NCI-H2081 (cell line): Measurements from ENCODE around the gene CZIB.

Experiments used
- DNase-seq, 2 experiments: peaks; one replicate each; lab custom pipeline; 2025; lab: John Stamatoyannopoulos, UW

Gene CZIB

DNA sequence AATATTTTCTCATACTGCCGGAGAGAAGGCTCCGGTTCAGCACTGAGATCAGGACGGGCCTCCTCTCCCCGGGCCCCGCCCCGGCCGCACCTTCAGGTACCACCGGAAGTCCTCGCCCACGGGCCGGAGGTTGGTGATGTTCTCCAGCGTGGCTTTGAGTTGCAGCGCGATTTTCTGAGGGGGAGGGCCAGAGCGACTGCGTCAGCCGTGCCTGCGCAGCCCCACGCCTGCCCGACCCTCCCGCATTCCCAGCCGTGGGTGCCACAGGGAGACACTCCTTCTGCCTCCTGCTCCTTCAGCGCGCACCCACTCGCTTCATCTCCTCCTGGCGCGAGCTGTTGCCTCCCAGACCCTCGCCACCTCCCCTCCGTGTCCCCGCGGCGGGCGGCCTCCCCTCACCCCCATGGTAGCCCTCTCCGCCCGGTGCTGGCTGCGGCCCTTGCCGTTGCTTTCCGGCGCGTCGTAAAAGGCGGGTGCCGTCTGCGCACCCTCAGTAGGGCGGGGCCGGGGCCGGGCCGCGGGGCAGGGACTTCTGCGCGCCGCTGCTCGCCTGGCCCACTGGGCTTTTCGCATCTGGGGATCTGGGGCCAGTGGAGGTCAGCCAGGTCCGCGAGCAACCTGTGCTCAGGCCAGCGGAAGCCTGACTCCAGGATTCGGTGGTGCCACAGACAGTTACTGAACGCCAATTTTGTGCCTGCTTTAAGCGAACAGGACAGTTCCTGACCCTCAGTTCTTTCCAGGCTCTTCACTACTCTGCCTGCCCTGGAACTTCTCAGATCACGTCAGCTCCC, at the start of gene CZIB:
CZIB (minus strand) TSS at position 464 of the 791 bp plus-strand sequence; CDS start at position 405, 59 bp downstream.
- peak; percentile 95 to 97 for DNase-seq

DNA sequence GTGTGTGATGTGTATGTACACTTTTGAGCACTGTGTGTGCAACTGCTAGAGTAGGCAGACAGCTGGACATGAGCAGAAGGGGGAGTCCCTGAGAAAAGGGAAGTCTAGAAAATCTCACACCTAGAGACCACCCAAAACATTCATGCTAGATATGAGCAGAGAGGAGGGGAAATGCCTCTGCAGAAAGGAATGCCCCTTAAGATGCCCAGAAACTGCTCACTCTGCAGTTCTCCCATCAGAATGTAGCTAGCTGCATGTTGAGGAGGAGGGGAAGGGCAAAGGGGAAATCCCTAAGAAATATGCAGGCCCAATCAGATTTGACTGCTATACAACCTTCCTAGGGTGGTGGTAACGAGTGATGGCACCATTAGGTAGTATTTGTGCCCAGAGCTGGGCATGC, 49.7 kb upstream of the CZIB start:
- no peak for DNase-seq

DNA sequence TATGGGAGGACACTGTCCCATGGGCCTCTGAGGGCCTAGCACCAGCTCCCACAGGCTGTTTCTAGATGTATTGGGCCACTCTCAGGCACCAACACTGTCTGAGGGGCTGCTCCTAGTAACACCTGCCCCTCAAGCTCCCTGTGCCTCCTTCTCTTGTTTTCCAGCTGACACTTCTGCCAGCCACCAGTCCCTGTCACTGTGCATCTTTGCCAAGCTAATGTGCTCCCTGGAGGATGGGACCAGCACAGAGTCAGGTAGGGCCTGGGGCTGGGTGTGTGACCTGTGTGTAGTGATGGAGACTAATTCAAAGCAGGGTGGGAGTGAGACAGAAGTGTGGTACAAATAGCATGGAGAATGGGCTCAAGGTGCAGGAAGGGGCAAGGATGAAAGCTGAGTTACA, 47.3 kb upstream of the CZIB start:
- DNase-seq, result no peak

DNA sequence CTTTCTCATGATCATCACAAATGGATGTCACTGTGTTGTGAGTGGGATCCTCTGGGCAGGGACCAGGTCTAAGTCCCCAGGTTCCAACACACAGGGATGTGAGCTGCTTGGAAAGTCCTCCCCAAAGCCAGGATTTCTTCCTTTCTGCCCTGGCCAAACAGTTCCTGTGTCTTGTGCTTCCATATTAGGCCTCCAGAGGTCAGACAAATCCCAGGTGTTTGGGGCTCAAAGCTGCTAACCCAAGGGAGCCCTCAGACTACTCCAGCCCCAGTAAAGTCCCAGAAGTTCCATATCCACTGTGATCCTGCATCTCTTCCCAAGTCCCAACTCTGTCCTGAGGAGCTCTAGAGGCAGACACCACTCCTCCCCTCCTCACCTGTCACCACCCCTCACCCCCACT, 45.6 kb upstream of the CZIB start:
- DNase-seq, result no peak

DNA sequence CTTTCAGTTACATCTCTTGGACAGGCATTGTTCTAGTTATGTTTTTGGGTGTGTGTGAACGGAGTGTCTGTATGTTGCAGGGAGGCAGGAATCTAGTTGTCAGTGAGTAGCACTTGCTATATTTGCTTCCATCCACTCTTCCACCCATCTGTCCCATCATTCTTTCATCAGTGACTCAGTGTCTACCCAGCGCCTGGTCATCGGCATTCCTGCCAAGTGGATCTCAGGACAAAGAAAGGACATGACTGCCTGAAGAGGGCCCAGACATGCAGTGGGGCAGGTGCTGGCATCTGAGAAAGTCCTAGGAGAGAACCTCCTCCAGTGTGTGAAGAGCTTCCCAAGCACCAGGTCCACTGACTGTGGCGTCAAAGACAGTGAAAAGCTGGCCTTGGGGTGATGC, 45.1 kb upstream of the CZIB start:
- DNase-seq, result no peak

DNA sequence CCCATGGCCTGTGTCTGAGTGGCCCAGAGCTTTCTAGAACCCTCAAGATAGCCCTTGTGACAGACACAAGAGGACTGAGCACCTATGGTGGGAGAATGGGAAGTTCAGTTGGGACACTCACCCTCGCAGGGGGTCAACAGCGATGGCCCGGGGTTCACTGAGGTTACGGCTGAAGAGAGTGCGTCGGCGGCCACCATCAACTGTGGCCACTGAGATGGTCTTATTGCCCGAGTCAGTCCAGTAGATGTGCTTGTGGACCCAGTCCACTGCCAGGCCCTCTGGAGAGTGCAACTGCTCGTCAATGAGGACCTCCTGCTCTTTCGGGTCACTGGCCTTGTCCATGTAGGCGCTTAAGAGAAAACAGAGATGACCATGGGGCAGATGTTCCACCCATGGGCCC, 43.6 kb upstream of the CZIB start:
- no peak for DNase-seq

DNA sequence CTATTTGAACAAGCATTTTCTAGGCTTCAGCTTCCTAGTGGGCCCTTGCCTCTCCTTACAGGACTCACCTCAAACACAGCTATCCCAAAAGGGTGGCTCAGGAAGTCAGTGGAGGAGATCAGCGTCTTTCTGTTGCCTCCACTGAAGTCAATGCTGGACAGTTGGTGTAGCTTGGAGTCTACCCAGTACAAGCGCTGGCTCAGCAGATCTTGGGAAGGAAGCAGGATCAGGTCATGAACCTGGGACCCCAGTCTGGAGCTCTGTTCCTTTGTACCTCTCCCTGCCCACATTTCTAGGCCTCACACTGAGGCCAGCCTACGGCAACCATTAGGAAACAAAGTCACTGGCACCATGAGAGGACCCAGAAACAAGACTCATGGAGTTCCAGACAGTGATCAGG, 41.6 kb upstream of the CZIB start:
- no peak for DNase-seq

DNA sequence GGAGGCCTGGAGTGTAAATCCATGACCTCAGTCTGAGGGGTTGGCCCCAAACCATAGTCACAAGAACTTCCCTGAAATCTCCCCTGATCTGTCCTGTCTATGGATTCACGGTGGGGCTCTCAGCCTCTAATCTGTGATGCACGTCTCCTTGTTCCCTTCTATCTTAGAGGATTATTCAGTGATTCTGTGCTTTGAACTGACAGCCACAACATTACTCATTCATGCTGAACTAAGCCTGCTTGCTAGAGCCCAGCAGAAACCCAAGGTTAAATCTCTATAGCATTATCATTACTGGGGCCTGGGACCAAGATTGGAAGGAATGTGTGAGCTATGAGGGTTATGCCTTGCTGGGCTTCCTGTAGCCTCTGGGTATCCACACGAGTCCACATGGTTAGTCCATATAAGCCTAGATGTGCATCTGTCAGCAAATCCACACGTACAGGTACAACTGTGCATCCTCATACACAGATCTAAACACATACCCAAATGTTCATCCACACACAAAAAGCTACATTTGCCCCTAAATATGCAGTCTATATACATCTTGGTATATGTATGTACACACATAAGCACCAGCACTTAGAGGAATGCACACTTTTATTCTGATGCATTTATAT, 40.3 kb upstream of the CZIB start:
- no peak for DNase-seq

DNA sequence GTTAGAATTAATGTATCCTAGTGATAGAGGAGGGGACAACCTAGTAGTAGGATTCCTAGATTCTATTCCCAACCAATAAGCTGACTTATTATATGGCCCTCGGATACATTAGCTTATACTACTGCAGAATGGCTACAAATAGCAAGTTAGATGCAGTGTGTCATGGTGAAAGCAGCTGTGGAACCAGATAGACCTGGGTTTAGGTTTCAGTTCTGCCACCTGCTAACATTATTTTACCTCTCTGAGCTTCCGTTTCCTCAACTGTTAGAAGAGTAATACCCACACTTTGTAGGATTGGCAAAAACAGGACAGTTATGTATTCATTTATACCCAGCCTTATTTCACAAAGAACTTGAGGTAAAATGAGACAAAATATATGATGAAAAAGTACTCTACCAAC, 39.5 kb upstream of the CZIB start:
- DNase-seq, result no peak

DNA sequence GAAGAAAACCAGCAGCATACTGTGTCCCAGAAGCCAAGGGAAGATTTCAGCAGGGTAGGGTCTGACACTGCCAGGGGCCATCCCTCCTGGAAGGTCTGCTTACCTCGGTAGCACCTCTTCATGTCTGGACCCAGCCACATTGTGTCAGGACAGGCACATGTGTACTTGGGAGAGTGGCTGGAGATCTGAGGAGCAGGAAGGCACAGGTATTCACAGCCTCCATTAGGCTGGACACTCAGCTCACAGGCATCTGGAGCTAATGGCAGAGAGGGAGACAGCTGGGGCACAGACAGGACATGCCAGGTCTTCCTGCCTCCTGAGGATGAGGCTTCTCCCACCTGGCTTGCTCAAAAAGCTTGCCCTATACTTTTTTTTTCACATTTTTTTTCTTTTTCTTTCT, 37.8 kb upstream of the CZIB start:
- no peak for DNase-seq

DNA sequence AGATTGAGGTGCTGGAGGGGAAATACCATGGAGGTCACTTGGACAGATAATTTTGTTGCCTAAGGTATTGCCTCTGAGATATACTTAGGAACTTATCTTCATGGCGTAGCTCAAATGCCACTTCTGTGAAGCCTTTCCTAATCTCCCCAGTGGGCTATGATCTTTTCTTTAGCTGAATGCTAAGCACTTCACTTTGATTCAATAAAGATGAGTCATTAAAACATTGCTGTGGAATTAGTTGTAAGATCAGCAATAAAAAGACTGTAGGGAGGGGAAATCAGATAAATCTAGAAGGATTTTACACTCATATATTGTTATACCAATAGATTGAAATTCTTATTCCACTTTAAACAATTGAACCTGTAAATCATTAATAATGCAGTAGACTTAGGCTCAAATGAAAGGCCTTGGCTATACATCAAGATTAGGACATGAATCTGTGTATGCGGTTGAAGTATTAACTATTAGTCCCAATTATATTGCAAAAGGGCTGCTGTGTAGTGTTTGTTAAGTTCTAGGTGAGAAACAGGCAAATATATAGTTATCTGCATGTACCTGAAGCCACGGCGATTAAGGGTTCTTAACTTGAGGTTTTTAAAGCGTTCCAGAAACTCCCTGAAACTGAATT, 37.1 kb upstream of the CZIB start:
- DNase-seq, result no peak

DNA sequence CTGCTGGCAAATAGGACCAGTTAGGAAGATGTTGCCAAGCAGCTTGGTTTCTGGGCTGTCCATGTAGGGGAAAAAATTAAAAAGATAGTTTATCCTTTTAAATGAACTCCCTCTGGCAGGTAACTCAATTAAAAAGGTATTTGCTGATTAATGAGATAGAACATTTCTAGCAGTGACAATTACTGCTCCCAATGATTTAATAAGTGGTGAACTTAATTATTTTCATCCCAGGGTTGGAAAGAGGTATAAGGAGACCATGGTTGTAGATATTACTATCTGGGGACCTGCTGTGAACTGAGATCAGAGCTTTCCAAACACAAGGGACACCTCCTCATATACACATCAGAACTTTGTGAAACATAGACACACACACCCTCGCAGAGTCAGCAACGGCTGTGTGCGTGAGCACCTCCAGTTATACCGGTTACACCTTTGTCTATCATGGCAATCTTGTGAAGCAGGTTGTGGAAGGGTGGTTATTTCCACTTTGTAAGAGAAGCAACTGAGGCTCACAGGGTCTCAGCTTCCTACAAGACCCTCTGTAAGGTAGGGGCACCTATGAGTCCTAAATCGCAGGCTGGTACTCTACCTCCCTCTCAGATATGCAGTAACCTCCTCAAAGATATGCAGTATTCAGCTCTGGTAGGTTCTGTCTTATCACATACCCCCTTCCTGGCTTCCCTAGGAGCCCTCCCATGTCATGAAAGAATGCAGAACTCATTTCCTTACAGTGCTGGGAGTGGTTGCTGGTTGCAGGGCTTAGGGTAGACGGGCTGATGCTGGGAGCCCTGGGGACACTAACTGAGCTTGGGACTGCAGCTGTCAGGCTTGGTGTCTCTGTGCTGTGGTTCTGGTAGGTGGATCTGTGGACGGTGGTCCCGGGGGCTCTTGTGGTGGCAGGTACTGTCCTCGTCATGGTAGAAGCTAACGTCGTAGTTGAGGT, 36.3 kb upstream of the CZIB start:
- DNase-seq, result no peak

DNA sequence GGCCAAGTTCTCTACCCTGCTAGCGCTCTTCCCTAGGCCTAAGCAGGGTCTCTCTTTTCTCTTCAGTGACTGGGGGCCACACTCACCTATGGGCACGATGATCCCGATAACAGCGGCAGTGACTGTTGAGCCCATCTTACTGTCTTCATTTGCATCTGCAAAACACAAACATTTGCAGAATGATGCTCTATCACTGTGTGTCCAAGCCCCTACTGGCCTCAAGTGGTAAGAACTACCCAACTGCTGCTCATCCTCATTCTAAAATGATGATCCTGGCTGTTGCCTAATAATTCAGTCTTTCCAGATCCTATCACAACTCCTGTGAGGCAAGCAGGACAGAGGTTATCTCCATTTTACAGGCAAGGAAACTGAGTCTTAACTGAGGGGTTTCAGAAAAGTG, 34.6 kb upstream of the CZIB start:
- no peak for DNase-seq

DNA sequence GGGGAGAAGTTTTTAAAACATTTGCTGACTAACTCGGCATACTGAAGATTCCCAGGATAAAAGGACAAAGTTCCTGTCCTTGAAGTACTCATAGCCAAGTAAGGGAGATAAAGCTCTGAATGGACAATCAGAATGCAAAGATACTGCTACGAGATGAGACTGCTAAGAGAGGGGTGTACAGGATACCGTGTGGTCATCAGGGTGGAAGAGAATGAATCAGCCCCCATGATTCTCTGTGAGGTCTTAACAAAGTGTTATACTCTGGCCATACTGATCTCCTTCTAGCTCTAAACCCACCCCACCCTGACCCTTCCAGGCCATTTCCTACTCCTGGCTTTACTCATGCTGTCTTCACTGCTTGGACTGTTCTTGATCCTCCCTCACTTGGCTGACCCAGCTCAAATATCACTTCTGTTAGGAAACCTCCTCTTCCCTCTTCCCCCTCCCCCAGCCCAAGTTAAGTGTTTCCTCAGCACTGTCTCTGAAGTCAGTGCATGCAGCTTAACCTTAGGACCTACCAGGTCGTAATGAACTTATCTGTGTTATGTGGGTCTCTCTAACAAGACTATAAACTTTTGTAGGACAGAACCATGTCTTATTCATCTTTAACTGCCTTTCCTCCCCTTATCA, 33.7 kb upstream of the CZIB start:
- no peak for DNase-seq

DNA sequence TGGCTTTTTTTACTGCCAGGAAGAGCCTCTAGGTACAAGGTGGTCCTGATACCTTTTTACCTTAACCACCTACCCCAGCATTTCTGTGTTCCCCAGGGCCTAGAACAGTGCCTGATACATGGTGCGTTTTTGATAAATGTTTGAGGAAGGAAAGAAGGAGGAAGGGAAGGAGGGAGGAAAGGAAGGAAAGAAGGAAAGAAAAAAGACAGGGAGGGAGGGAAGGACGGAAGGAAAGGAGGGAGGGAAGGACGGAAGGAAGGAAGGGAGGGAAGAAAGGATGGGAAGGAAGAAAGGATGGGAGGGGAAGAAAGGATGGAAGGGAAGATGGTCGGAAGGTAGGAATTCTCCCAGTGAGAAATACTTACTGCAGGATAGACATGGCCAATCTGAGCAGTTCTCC, 29.9 kb upstream of the CZIB start:
- no peak for DNase-seq

DNA sequence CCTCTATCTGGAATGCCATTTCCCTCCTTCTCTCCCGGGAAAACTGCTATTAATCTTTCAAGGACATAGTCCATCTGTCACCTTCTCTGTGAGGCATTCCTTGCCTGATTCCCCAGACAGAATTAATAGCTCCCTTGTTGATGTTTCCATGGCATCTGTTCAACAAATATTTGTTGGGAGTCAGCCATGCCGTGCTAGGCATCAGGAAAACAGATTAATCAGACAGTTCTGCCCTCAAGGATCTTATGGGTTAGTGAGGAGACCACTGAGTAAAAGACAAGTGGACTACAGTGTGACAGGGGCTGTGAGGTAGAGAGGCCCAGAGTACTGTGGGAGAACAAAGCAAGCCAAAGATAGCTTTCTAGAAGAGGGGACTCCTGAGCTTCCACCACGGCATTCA, 29.3 kb upstream of the CZIB start:
- DNase-seq, result no peak

DNA sequence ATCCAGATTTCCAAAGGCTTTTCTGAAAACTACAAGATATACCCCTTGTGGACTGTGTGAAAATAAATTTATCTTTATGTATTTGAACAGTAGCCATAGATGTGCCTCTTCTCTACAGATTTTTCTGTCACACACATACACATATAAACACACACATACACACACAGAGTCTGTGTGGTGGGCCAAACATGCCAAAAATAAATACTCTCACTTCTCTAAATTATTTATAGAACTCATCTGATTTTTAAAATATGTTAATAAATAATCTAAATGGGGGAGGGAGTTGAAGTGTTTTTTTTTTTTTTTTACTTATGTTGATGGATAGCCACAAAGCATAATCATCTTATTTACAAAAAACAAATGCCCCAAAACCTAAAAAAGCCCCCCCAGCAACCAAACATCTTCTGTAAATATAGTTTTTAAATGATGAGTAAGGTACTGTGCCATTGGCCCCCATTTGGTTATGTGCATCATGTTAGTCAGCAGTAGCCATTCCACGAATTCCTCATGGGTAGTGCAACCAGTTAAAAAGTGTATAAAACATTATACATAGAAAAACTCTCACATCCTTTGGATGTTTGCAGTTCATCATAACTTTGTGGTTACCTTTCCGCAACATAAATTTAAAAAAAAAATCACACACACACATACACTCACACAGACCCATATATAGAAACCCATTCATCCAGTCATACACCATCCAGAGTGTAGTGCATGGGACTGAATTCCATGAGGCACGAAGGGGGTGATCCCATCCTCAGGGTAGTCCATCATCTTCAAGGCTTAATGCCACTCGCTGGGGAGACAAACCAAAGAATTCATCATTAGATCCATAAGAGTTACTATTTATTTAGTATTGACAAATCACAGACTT, 26.1 kb upstream of the CZIB start:
- DNase-seq, result no peak

DNA sequence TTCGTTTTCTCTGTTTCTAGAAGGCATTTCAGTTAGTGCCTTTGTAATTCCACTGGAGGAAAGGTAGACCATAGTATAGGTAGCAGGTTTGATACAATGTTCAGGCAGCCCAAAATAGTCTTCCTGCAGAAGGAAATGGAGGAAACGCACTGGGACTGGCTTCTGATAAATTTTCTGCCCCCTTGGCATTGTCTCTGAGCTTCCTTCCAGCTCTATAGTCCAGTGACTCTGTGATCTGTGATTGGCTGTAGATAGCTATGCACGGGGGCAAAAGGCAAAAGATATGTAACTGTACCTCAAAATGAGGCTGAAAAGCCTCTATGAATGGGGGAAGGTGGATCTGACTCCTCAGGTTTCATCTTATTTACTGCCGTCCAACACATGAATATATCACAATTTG, 23.7 kb upstream of the CZIB start:
- DNase-seq, result no peak

DNA sequence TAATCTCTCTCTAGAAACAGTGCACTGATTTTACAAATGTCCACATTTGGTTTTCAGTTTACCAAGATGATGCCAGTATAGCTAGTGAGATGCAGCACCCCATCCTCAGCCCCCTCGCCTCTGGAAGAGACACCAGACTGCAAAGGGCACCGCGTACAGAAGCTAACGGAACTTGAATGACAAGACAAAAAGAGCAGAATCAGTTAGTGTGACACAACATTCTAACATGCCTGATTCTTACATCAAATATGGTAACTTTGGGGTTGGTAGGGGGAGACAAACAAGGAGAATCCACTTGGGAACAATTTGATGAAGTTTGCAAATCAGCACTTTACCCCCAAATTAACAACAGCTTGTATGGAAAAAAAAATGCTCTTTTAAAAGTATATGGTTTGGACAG, 21.9 kb upstream of the CZIB start:
- DNase-seq, result no peak

DNA sequence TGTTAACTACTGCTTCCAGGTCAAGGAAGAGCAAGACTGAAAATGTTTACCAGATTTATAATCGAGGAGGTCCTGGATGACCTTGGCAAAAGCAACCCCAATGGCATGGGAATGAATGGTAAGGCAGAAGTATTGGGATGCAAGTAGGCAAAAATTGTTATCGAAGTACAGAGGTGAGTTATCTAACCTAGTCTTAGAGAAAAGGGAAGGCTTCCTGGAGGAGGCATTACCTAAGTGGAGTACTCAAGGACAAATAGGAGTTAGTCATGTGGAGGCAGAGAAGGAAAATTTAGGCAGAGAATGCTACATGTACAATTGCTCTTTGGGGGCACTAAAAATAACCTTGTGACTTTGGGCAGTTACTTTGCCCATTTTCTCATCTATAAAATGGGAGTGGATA, 21.4 kb upstream of the CZIB start:
- DNase-seq, result no peak
